K562 (cell line): Measurements from ENCODE around the gene ADAMTS14. TPM values are rescaled to one million over a fixed set of nuclear protein-coding genes. Genes with fewer than 3 reads are reported as not detected.

Experiments
- BRD9 ChIP-seq: fragments of 450-650 bp; IDR thresholded peaks from 2 replicates; pipeline ENCODE4 v1.6.1; 2018; ENCODE audit warnings: low read depth; ENCODE audit not compliant: partially characterized antibody
- CCAR2 ChIP-seq: fragments of 200-400 bp; formaldehyde crosslinking; IDR thresholded peaks from 2 replicates; pipeline ENCODE4 v1.6.1; 2017; ENCODE audit warnings: mild to moderate bottlenecking, low read depth, low read length
- ETS2 ChIP-seq: IDR thresholded peaks from 2 replicates; pipeline ENCODE4 v1.6.1; 2016; ENCODE audit warnings: borderline replicate concordance, missing genetic modification characterization, mild to moderate bottlenecking, moderate library complexity, missing compliant biosample characterization; ENCODE audit not compliant: poor library complexity, severe bottlenecking
- FOXP1 ChIP-seq: sonication (generic); formaldehyde crosslinking; IDR thresholded peaks from 2 replicates; pipeline ENCODE4 v1.8.0; 2022; ENCODE audit warnings: mild to moderate bottlenecking, missing genetic modification reagents
- KHSRP ChIP-seq: fragments of 450-650 bp; IDR thresholded peaks from 2 replicates; pipeline ENCODE4 v1.6.1; 2017
- NR2C2 ChIP-seq, 2 experiments: fragments of 200-800 bp in 1 of 2; sonication (Bioruptor generic) in 1 of 2; sonication (generic) in 1 of 2; formaldehyde crosslinking in 1 of 2; IDR thresholded peaks; 2 replicates each; pipeline versions ENCODE4 v1.6.1 to v1.8.0; 2016 to 2022; ENCODE audit warnings: mild to moderate bottlenecking in 1 of 2, missing compliant biosample characterization in 1 of 2, missing genetic modification characterization in 1 of 2, missing genetic modification reagents in 1 of 2
- PCBP2 ChIP-seq: fragments of 200-400 bp; formaldehyde crosslinking; IDR thresholded peaks from 2 replicates; pipeline ENCODE4 v1.6.1; 2018; ENCODE audit warnings: low read length, low read depth, mild to moderate bottlenecking, moderate library complexity; ENCODE audit not compliant: poor library complexity, severe bottlenecking
- PHF20 ChIP-seq: fragments of 450-650 bp; IDR thresholded peaks from 2 replicates; pipeline ENCODE4 v1.6.1; 2018; ENCODE audit not compliant: partially characterized antibody
- RAD51 ChIP-seq: fragments of 450-650 bp; IDR thresholded peaks from 2 replicates; pipeline ENCODE4 v1.7.1; 2016; ENCODE audit warnings: low read depth, mild to moderate bottlenecking, borderline replicate concordance
- RNF2 ChIP-seq: sonication (generic); IDR thresholded peaks from 2 replicates; pipeline ENCODE4 v1.6.1; 2016
- SIX5 ChIP-seq, 2 experiments: IDR thresholded peaks; 2 replicates each; pipeline ENCODE4 v1.6.1; 2011; ENCODE audit warnings: low read length in 2 of 2, borderline replicate concordance in 1 of 2, low read depth in 1 of 2, mild to moderate bottlenecking in 1 of 2, moderate library complexity in 1 of 2; ENCODE audit not compliant: insufficient read depth in 1 of 2
- SP1 ChIP-seq: sonication (generic); formaldehyde crosslinking; IDR thresholded peaks from 2 replicates; pipeline ENCODE4 v1.8.1; 2022; ENCODE audit warnings: mild to moderate bottlenecking, missing genetic modification reagents
- SRSF3 ChIP-seq: fragments of 200-400 bp; formaldehyde crosslinking; IDR thresholded peaks from 2 replicates; pipeline ENCODE4 v1.6.1; 2016; ENCODE audit warnings: mild to moderate bottlenecking, low read length, moderate library complexity; ENCODE audit not compliant: insufficient read depth
- SRSF7 ChIP-seq: fragments of 200-400 bp; formaldehyde crosslinking; optimal IDR thresholded peaks from 2 replicates; pipeline ENCODE3; 2017; ENCODE audit warnings: mild to moderate bottlenecking, low read depth, low read length
- STAT5B ChIP-seq: fragments of 250-450 bp; sonication (Bioruptor Pico); IDR thresholded peaks from 2 replicates; pipeline ENCODE4 v1.8.0; 2021; ENCODE audit warnings: mild to moderate bottlenecking, inconsistent platforms
- XRCC4 ChIP-seq: IDR thresholded peaks from one replicate; pipeline ENCODE4 v1.6.1; 2011; ENCODE audit not compliant: insufficient read depth, insufficient read length; ENCODE audit errors: extremely low read depth
- ZBTB40 ChIP-seq, 2 experiments: fragments of 450-650 bp in 1 of 2; sonication (generic) in 1 of 2; formaldehyde crosslinking in 1 of 2; IDR thresholded peaks; 2 replicates each; pipeline versions ENCODE4 v1.7.1 to v1.9.0; 2016 to 2022; ENCODE audit warnings: inconsistent platforms in 1 of 2, mild to moderate bottlenecking in 1 of 2, missing genetic modification reagents in 1 of 2
- ZNF133 ChIP-seq: fragments of 250-450 bp; sonication (Bioruptor Pico); IDR thresholded peaks from 2 replicates; pipeline ENCODE4 v1.4.0; 2020; ENCODE audit warnings: mild to moderate bottlenecking
- ZNF347 ChIP-seq: fragments of 450-650 bp; formaldehyde crosslinking; IDR thresholded peaks from 2 replicates; pipeline ENCODE4 v1.4.0; 2020; ENCODE audit warnings: low read depth, mild to moderate bottlenecking, moderate library complexity
- ZNF778 ChIP-seq: fragments of 450-650 bp; formaldehyde crosslinking; IDR thresholded peaks from 2 replicates; pipeline ENCODE4 v1.4.0; 2020; ENCODE audit warnings: mild to moderate bottlenecking, moderate library complexity
- polyA plus RNA-seq, 8 experiments: library from polyadenylated mRNA; depleted of rRNA in 4 of 8; stranded (reverse) in 5 of 8; unstranded in 3 of 8; fragments of >200 nt; fragmentation: Nextera tagmentation in 2 of 8; fragmentation: Illumina TruSeq in 1 of 8; extraction: Ambion mirVana in 2 of 8; extraction: Trizol in 1 of 8; gene quantifications; 2 replicates each; pipeline versions ENCODE4 v1.2.1 to v1.2.3, GENCODE V29; 2011 to 2014; ENCODE audit warnings: inconsistent platforms in 1 of 8, missing spikeins in 1 of 8
- total RNA-seq, 7 experiments: library from RNA; depleted of rRNA in 6 of 7; stranded (reverse); fragments of >200 nt in 6 of 7; fragmentation: Illumina TruSeq in 2 of 7; extraction: Trizol in 2 of 7; gene quantifications; 2 replicates each; pipeline versions ENCODE4 v1.2.1 to v1.2.3, GENCODE V29; 2011 to 2021; ENCODE audit warnings: low replicate concordance in 1 of 7

The ADAMTS14 gene
- total and polyA plus RNA-seq, 9 of the 15 experiments (the other 6 are each of a cell fraction or from before 2014, with no cell fraction given): 0.04 to 37.4 (median 15.9) TPM

- TF ChIP-seq ZBTB40 (IDR thresholded peaks at IDR 0.05): no peak
- TF ChIP-seq ZBTB40 (CRISPR knock-in tag; IDR thresholded peaks at IDR 0.05): no peak
- no peak for TF ChIP-seq SRSF7
- no peak for TF ChIP-seq SRSF3
- TF ChIP-seq ZNF778 (CRISPR knock-in tag): no peak
- no peak for TF ChIP-seq PHF20
- TF ChIP-seq STAT5B (CRISPR knock-in tag): no peak
- TF ChIP-seq XRCC4: no peak
- TF ChIP-seq SP1: no peak
- 0 out of 2 replicates have a peak, but pooled peaks have one; percentile 16 for TF ChIP-seq ZNF133
- TF ChIP-seq SIX5 (IDR thresholded peaks at IDR 0.05; ENCODE audit: borderline replicate concordance in 1 of 2, insufficient read depth in 1 of 2, low read depth in 1 of 2, low read length in 2 of 2): no peak
- TF ChIP-seq PCBP2: no peak
- 0 out of 2 replicates have a peak, but pooled peaks have one; percentile 6 for TF ChIP-seq ZNF347
- no peak for TF ChIP-seq ETS2 (tag)
- no peak for TF ChIP-seq RAD51
- no peak for TF ChIP-seq RNF2
- TF ChIP-seq FOXP1: no peak
- TF ChIP-seq BRD9: no peak
- no peak for TF ChIP-seq CCAR2
- no peak for TF ChIP-seq KHSRP
- TF ChIP-seq NR2C2 (CRISPR knock-in tag; IDR thresholded peaks at IDR 0.05): 0 out of 2 replicates have a peak, but pooled peaks have one; percentile 33
- TF ChIP-seq NR2C2 (tag; IDR thresholded peaks at IDR 0.05): no peak; the same call in 1 of the 2 replicates
Observed at GRCh38 chr10:70673929-70674559, 1.7 kb downstream of the ADAMTS14 start (continued).
